Epithelial cell of esophagus (primary cell): ENCODE measurements around the gene SH2D7.

ENCODE experiments used
- DNase-seq: peaks from one replicate; pipeline ENCODE4 v3.0.0; 2010; ENCODE audit warnings: low read depth
- H3K4me3 ChIP-seq: 2 replicates; pipeline ENCODE4 v1.5.1; 2011; ENCODE audit warnings: mild to moderate bottlenecking, low read length, control low read depth
- TF ChIP-seq, protein P1 (sequence below): IDR thresholded peaks from 2 replicates; pipeline ENCODE4 v1.5.1; 2011; ENCODE audit warnings: low read depth, mild to moderate bottlenecking, low read length, control low read depth, inconsistent platforms; ENCODE audit not compliant: insufficient read depth; ENCODE audit errors: missing control alignments

Gene SH2D7

DNA sequence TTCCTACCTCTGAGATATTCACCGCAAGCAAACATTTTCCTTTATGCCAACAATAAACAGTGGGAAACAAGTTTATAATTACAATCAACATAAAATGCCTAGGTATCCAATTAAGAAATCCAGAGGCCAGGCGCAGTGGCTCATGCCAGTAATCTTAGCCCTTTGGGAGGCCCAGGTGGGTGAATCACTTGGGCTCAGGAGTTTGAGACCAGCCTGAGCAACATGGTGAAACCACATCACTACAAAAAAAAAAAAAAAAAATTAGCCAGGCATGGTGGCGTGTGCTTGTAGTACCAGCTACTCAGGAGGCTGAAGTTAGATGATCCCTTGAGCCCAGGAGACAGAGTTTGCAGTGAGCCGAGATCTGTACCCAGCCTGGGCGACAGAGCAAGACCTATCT, 32.1 kb upstream of the SH2D7 start:
- peak; percentile 60 for DNase-seq
- H3K4me3 ChIP-seq, result no peak overlapping the region
- TF ChIP-seq, protein P1, sequence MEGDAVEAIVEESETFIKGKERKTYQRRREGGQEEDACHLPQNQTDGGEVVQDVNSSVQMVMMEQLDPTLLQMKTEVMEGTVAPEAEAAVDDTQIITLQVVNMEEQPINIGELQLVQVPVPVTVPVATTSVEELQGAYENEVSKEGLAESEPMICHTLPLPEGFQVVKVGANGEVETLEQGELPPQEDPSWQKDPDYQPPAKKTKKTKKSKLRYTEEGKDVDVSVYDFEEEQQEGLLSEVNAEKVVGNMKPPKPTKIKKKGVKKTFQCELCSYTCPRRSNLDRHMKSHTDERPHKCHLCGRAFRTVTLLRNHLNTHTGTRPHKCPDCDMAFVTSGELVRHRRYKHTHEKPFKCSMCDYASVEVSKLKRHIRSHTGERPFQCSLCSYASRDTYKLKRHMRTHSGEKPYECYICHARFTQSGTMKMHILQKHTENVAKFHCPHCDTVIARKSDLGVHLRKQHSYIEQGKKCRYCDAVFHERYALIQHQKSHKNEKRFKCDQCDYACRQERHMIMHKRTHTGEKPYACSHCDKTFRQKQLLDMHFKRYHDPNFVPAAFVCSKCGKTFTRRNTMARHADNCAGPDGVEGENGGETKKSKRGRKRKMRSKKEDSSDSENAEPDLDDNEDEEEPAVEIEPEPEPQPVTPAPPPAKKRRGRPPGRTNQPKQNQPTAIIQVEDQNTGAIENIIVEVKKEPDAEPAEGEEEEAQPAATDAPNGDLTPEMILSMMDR, result no peak

DNA sequence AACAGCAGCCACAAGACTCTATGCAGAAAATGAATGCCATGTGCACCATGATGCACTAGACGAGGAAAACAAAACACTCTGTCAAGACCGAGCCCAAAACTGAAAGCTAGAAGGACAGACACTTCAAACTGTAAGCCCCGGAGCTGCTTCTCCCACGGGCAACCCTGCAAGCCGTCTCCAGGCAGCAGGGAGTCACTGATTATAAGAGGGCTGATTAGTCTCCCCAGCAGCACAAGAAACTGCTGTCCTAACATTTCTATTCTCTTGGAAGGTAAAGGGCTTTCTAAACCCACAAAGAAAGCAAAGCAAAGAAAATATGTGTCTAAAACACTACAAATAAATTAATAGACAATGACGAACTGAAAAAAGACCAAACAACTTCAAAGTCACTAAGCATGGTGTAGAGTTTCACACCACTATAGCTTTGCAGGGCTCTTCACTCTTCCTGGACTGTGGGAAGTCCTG, 30.4 kb upstream of the SH2D7 start:
- TF ChIP-seq, protein P1, result no peak
- peak; percentile 24 for DNase-seq
- no peak overlapping the region for H3K4me3 ChIP-seq

- TF ChIP-seq, protein P1, result no peak
- DNase-seq, result no peak
- no peak overlapping the region for H3K4me3 ChIP-seq
These were observed 29.1 kb upstream of the SH2D7 start for GRCh38 chr15:78063217-78063616.

GRCh38 chr15:78063970-78064385, 28.4 kb upstream of the SH2D7 start:
- no peak for DNase-seq
- no peak overlapping the region for H3K4me3 ChIP-seq
- TF ChIP-seq, protein P1, result no peak

DNA sequence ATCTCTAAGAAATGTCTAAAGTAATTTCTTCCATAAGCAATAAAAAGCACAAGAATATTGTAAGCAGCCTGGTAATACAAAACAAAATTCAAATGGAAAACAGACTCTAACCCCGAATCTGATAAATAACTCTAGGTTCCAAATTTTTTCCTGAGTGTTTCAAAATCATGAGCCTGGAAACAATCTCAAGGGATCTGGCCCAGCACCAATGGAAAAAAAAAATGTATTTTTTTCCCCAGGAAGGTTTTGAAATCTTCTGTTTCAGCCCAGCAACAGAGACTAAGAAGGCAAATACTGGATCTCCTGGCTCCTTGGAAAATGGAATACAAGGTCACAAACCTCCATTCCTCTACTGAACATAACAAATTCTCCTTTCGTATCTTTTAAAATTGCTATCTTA, 27.8 kb upstream of the SH2D7 start:
- TF ChIP-seq, protein P1, result no peak
- no peak overlapping the region for H3K4me3 ChIP-seq
- no peak for DNase-seq

DNA sequence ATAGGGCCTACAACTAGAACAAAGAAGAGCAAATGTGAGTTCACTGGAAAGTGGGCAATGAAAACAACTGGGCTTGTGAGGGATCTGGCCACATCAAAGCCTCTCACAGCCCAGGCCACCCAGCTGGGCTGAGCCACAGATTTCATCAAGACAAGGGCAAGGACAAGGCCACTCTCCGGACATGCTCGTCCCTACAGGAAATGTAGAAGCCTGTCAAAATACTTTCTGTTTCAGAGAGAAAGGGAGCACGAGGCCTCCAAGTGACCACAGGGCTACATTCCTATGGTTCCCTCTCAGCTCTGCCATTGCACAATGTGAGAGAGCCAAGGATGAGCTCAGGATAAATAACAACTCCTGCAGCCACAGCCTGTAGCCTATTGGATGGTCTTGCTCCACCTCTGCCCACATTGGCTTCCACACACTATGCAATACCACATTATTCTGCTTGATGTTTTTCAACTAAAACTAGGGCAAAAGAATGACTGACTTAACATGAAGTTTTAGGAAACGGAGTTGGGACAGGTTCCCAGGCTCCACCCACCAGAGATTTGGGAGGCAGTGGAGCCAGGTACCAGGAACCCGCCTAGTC, 27.0 kb upstream of the SH2D7 start:
- H3K4me3 ChIP-seq, result no peak overlapping the region
- TF ChIP-seq, protein P1, result no peak
- peak; percentile 90 for DNase-seq

DNA sequence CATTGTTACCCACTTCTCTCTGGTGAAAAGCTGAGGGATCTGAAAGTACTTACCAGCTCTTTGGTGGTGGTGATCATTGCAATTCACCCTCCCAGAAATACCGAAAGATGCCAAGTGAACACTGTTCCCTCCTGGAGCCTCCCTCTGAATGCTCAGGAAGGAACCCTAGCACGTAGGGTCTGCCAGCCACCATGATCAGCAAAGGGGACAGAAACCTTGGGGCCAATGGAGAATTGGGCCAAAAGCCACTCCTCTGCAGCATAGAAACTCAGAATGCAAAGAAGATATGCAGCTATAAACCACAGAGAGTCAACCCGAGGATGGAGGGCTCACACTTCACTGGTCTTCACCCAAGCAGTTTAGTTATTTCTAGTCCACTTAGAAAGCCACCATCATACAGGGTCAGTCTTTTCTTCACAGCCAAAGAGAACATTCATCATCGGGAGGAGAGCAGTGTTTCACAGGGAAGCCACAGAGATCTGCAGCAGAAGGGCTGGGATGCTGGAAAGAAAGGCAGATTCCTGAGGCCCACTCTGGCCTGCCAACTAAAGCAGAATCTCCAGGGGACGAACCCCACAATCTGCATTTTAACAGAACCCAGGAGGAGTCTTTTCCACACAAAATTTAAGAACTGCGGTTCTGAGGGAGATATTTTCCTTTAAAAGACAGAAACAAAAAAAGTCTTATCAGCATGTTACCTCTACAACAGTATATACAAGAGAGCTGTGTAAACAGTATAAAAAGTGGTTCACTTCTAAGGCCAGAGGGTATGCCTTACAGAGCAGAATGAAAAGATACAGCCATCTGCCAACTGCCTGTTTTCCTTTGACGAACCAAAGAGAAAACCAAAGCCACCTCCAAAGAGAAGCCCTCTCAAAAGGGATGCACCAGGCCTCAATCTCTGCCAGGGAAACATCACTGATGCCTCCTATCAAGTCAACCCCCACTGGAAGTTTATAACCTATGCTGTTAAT, 26.1 kb upstream of the SH2D7 start:
- H3K4me3 ChIP-seq, result no peak overlapping the region
- TF ChIP-seq, protein P1, result no peak
- DNase-seq, result no peak
